Stimulated activated CD8-positive, alpha-beta memory T cell treated with anti-CD3 and anti-CD28 coated beads, Interleukin-2, amount 100 ng/mL, for 1 hour (primary cell): ENCODE results near the gene CCT8.
"Not testable (repeated sequence)": the region's sequence is repeated elsewhere in the genome, so short reads cannot be mapped to it uniquely, and the experiment has no call there.

ENCODE experiments used
- DNase-seq, 2 donors: peaks; one replicate each; pipeline ENCODE4 v3.0.0-alpha.2; 2020; ENCODE audit warnings: low read depth in 2 of 2

Gene CCT8

GRCh38 chr21:29018540-29018939 is 54.9 kb downstream of the CCT8 start:
- no peak for DNase-seq

GRCh38 chr21:29017639-29018237 is 55.7 kb downstream of the CCT8 start:
- DNase-seq: no peak

- not testable (repeated sequence) for DNase-seq
These were observed 62.2 kb downstream of the CCT8 start for GRCh38 chr21:29011236-29011635.

GRCh38 chr21:29008367-29008766 is 65.1 kb downstream of the CCT8 start:
- no peak for DNase-seq

- no peak for DNase-seq
These were observed 65.6 kb downstream of the CCT8 start for GRCh38 chr21:29007810-29008209.

- DNase-seq: no peak
These were observed 66.3 kb downstream of the CCT8 start for GRCh38 chr21:29007135-29007534.
